Measurements from ENCODE around the gene SMIM11.
A peak's percentile ranks its signal among the peaks of the same experiment; 100 is the strongest.
"Not testable (repeated sequence)": the region's sequence is repeated elsewhere in the genome, so short reads cannot be mapped to it uniquely, and the experiment has no call there.

SMIM11 gene, protein sequence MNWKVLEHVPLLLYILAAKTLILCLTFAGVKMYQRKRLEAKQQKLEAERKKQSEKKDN

DNA sequence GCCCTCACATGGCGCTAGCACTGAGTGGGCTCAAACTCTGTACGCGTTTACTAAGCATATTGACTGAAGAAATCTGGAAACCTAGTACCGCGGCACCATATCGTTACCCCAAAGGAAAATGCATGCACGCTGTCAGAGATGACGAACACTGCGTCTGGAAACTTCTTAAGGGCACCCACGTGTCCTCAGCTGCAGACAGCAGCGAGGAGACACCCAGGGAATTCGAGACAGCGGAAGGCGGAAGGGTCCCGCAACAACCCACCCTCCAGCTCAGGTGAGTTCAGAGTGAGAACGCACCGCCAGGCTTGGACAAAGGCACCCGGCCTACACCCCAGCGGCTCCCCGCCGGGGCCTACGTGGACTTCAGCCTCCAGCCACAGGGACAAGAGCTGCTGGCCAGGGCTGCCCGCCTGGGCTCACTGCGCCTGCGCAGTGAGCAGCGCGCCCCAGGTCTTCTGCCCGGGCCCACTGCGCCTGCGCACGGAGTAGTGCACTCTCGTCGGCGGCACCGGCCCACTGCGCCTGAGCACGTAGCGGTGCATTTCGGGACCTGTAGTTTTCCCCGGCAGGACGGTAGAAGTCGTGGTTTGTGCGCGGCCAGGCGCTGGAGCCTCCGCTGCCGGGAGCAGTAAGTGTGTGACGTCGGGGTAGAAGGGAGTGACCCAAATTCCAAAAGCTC lies at the start of gene SMIM11:
Gene SMIM11, plus strand, starts transcription at position 568 of the 679 bp plus-strand sequence. CDS start 3,998 bp downstream, outside the sequence.
- DNase-seq: not testable (repeated sequence)

DNA sequence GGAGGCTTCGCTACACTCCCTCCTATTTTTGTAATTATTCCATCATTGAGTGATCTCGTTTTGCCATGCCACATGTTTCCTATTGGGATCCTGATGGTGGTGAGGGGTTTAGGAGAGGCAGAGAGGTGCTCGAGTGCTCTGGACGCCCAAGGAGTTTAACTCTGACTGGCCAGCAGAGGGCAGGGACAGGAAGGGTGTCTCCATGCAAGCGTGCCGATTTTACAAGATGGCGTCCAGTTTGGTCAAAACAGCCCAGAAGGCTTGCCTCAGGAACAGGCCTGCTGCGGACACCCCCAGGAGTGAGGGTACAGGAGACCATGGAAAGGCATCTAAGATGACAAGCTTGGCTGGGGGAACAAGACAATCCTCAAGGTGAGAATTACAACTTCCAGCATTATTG lies 45.3 kb upstream of the SMIM11 start:
- DNase-seq: no peak

DNA sequence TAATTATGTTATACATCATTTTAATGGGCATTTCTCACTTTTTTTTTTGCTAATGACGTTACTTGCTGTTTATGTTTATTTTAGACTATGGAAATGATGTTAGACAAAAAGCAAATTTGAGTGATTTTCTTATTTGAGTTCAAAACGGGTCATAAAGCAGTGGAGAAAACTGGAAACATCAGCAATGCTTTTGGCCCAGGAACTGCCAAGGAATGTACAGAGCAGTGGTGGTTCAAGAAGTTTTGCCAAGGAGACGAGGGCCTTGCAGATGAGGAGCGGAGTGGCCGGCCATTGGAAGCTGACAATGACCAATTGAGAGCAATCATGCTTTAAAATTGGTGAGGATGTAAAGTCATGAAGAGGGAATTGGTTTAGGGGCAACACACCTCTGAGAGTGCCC lies 43.6 kb upstream of the SMIM11 start:
- DNase-seq: no peak

DNA sequence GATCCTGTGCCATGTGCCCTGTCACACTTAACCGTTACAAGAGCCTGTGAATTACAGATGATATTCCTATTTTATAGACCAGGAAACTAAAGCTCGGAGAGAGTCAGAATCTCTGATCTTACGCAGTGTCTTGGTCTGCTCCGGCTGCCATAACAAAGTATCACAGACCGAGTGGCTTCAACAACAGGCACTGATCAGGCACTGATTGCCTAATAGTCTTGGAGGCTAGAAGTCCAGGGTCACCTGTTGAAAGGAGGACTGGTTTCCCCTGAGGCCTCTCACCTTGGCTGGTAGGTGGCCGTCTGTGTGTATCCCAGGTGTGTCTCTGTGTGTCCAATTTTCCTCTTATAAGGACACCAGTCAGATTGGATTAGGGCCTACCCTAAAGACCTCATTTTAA lies 43.0 kb upstream of the SMIM11 start:
- no peak for DNase-seq

DNA sequence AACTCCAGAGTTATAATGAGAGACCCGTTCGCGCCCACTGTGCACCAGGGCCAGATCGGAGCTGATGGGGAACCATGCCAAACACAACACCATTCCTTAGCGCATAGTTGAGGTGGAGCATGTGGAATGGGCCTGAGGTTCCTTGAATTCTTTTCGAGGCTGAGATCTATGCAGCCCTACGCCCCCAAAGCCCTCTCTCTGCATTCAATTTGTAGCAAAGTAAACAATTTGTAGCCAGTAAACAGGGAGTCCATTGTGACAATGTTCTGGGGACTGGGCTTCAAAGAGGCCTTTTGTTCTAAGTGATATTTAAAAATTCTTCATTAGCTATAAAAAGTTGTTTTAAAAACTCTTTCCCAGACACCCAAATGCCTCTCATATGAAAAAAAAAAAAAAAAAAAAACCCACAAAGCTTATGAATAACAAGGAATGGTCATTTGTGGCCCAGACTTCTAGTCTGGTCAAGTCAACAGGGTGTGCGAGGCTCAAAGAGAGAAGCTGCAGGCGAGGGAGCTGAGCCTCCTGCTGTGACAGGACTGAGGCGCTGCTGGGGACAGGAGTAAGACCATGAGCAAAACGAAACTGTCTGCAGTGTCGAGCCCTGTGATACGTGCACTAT lies 42.1 kb upstream of the SMIM11 start:
- DNase-seq: no peak

DNA sequence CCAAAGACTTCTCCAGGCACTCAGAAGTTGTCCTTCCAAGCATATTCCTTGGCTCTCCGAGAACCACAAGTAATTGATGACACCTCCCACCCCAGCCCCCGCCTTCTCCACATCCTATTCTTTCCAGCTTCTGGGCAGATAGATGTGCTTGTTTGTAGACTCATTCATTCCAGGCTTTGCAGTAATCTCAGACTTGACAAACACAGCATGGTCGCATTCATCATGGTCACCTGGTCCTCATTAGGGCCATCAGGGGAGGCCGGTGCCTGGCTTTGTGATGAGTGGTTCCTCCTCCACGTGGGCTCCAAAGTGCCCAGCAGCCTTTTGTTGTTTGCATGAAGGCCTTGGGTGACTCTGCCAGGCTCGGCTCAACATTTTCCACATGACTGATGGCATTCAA lies 40.0 kb upstream of the SMIM11 start:
- no peak for DNase-seq

DNA sequence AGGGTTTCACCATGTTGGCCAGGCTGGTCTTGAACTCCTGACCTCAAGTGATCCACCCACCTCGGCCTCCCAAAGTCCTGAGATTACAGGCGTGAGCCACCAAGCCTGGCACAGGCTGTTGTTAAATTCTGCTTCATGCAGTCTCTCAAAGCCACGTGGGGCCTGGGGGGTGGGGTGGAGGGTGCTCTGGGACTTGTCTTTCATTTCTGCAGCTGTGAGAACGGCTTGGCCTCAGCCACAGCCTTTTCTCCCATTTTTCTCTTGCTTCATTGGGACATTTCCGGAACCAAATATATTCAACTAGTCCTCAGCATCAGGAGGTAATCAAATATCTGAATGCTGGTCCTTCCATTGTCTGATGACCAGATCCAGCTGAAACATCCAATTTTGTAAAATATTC lies 39.1 kb upstream of the SMIM11 start:
- no peak for DNase-seq

DNA sequence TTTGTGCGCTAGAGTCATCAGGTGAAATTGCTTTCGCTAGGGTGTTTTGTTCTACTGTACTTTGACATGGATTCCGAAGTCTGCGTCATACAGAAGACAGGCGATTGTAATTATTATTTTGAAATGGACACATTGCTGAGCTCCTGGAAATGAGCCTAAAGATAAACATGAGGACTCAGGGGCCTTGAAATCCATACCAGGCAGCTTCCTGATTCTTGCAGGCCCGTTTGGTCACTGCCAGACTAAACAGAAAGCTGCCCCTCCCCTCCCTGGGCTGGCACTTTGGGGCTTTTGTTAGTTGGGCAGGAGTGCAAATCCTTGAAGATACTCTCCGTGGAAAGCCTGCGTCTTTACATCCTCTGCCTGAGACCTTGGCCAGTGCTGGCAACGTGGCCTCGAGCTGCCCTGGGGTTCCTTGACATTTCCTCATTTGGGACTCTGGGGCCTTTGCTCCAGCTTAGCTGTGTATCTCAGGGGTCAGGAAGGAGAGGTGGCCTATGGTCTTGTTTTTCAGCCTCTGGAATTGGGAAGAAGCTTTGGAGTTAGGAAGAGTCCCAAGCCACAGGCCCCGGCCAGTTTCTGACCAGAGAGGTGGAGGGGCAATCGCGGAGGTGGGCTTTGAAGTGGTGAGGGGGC lies 38.4 kb upstream of the SMIM11 start:
- peak; percentile 21 for DNase-seq

DNA sequence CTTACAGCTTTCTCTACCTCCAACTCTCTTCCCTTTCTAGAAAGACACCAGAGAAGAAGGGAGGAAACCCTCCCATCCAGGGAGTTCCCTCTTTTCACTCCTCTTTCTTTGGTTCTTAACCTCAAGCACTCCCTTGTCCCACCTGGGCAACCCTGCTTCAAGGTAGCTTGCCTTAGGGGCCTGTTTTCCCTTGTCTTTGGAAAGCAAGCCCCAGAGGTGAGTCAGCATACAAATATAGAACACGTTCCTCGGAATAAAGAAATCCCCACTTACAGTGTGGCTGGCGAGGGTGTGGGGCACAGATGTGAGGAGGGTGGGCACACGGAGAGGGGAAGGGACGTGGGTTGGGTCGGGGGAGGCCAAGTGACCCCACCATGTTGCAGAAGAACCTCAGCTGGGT lies 37.6 kb upstream of the SMIM11 start:
- DNase-seq: no peak

DNA sequence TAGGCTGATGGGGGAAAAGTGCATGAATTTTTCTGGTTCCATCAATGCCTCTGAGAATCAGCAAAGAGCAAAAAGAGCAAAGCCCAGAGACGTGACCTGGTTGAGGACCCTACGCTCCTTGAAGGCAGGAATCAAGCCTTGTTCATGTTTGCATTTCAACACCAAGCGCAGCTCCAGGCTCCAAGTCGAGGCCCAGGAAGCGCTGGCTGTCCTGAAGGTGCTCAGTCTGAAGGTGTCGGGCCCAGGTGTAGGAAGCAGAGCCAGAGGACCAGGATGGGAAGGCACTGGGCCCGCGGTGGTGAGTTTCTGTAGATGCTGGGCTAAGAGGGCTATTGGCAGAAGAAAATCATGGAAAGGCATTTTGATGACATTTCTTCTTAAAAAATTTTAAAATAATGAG lies 37.1 kb upstream of the SMIM11 start:
- DNase-seq: no peak

DNA sequence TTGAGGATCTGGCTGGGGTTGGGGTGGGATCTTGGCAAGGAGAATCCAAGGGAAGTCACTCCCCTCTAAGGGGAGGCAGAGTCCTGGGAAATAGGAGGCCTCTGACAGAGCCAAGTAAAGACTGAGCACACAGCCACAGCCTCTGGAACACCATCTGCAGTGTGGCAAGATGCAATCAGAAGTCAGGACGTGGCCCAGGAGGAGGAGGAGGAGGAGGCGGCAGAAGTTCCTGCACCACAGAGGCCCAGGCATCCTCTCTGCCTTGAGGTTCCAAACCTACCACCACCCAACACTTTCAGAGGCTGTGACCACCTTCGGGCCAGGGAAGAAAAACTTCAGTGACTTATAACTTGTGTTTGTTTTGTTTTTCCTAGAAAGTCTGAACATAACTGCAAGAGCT lies 35.2 kb upstream of the SMIM11 start:
- DNase-seq: no peak

DNA sequence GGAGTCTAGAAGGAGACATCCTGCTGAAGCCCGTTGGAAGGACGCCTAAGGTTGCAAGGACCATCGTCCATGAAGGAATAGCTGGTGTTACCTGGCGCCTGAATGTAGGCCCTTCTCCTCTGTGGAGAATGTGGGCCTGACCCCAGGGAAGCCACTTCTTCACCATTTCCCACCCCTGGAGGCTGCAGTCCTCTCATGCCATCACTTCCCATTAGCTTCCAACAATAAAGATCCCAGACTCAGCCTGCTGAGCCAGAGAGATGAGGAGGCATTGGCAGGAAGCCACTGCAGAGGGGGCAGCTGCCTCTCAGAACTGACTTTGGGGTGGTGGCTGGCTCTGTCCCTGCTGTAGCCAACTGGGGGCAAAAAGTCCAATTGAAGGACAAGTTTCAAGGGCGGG lies 32.8 kb upstream of the SMIM11 start:
- DNase-seq: no peak

DNA sequence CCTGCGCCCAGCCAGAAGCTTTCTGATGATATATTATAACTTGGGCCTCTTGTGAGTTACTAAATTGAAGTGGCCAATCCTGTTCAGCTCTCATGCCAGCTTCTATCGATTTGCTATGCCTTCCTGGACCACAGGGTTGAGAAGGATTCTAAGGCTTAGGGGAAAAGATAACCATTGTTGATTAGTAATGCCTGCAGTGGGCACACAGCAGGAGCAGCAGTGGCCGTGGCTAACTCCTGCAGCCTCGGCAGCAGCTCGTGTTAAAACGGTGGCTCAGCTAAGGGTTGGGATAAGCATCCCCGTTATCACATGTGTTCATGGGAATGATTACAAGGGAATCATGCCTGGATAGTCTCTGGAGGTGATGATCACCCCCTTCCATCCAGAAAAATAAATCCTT lies 32.0 kb upstream of the SMIM11 start:
- DNase-seq: no peak

DNA sequence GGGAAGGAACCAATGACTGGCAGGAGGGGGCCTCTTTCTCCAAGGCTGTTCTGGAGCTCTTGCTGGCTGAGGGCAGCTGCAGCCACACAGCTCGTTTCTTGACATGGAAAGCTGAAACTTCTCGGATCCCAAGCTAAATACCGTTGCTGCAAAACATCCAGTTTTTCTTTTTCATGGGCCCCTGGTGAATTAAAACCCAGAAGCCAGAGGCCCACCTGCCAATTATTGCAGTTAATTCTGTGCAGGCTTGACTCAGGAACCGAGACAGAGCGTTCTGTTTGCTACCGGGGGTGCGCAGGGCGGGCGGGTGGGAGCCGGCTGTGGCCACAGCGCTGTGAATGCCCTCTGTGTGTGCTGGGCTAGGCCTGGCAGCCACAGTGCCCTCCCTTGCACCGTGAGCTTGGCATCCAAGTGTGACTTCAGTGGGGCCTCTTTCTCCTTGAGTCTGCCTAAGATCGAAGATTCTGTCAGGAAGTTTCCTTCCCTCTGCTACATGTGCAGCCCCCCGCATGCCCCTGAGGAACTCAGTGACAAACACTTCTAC lies 31.4 kb upstream of the SMIM11 start:
- no peak for DNase-seq

DNA sequence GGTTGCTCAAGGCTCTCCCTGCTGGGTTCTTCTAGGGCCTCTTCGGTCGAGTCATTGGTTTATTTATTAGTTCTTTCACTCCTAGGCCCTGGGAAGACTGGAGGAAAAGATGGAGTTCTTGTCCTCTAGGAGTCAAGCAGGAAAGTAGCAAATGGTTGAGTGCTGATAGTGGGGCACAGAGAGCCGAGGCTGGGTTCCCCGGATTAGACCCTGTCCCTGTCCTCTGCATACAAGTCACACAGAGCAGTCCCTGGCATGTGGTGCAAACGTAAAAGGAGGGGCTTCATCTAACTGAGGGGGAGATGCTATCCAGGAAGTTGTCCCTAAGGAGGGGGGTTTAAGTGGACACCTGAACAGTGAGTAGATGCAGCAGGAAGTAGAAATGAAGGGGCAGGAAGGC lies 30.7 kb upstream of the SMIM11 start:
- DNase-seq: no peak

DNA sequence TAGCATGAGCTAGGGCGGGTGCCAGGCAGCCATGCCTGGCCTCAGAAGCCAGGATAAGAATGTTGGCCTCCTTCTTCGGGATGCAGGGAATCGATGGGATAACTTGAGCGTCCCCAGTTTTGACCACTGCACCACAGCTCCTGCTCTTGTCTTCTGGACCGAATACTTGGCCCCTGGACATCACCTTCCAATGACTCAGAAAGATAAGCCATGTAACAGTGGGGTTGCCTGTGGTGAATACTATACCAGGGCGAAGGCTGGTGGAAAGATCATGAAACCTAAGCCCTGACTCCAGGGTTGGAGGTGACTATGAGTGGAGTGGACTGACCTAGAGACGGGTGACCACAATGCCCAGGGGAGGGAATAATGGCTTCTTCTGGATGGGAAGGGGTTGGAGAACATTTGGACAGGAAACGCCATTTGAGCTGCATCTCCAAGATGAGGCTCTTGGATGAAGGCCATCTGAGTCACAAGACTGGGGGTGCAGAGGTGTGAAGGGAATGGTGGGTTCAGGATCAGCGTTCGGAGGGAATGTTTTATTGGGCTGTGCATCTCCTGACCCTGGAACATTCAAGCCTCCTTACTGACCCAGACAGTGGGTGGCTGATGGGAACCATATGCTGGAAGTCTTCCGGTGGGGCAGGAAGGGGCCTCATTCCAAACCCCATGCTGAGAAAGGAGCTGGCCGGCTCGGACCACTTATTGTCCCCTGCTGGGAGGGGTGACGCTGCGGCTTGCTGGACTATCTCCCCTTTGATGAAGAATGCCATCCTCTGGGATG lies 30.0 kb upstream of the SMIM11 start:
- DNase-seq: no peak

DNA sequence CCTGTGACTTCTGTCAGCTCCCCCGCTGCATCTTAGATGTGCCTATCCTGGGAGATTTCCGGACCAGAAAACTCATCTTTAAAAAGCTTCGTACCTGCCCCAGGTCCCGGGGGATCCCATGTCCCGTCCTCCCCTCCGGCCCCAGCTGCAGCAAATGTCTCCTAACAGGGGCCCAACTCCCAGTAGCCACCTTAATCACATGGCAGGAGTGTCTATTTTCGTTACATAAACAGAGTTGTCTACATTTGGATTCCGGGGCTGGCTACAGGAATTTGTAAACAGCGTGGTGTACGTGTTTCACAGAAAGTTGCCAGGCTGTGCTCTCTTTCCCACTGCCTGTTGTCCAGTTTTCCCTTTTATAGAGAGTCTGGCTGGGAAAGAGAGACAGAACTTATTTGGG lies 29.4 kb upstream of the SMIM11 start:
- DNase-seq: no peak

DNA sequence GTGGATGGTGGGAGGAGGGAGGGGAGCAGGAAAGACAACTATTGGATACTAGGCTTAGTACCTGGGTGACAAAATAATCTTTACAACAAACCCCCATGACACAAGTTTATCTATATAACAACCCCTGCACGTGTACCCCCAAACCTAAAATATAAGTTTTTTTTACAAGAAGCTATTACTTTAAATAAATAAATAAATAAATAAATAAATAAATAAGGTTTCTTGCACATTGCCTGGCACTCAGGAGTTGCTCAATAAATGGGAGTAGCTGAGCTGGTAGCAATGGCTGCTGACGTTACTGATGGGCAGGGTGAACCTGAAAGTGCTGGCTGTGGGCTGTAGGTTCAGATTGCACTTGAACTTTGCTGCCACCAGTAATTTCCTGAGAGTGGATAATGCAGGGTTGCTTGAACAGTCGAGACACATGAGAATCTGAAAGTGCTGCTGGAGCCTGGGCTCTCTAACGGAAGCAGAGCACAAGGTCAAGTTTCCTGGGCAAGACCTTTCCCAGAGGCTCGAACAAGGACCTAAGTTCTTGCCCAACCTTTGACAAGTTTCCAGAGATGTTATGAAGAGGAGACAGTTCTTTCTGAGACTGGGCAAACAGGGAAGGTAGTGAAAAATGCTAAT lies 26.3 kb upstream of the SMIM11 start:
- DNase-seq: no peak

DNA sequence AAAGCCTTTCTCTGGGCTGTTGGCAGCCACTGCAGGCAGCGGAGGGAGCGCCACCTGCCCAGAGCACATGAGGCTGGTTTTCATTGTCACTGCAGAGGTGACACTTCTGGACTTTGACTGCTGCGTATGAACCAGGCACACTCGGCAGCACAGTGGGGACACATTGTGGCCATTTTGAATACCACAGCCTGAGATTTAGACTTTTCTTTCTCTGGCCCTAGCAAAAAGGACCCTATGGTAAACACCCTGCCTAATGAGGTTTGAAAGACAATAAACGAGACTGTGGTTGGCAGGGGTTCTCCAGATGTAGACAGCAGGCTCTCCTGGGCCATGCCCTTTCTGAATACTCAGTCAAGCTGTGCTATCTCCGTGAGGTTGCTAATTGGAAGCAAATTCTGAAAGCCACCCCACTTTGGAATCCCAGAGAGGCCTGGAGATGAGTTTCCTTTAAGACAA lies 23.5 kb upstream of the SMIM11 start:
- DNase-seq: peak; percentile 57

DNA sequence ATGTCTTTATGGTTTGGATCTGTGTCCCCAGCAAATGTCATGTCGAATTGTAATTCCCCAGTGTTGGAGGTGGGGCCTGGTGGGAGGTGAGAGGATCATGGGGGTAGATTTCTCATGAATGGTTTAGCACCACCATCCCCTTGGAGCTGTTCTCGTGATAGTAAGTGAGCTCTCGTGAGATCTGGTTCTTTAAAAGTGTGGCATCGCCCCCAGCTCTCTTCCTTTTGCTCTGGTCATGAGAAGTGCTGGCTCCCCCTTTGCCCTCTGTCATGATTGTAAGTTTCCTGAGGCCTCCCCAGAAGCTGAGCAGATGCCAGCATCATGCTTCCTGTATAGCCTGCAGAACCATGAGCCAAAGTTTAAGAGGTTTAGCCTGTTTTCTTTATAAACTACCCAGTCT lies 22.8 kb upstream of the SMIM11 start:
- DNase-seq: no peak

DNA sequence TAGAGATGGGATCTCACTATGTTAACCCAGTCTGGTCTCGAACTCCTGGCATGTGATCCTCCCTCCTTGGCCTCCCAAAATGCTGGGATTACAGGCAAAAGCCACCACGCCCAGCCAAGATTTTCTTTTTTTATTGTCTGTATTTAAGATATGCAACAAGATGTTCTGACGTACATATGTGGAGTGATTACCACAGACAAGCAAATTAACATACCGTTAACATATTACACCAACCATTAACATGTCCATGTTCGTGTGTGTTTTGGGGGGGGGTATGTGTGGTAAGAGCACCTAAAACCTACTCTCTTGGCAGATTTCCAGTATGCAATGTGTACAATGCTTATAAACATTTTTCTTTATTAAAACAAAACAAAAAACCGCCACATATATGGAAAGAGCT lies 22.1 kb upstream of the SMIM11 start:
- no peak for DNase-seq

DNA sequence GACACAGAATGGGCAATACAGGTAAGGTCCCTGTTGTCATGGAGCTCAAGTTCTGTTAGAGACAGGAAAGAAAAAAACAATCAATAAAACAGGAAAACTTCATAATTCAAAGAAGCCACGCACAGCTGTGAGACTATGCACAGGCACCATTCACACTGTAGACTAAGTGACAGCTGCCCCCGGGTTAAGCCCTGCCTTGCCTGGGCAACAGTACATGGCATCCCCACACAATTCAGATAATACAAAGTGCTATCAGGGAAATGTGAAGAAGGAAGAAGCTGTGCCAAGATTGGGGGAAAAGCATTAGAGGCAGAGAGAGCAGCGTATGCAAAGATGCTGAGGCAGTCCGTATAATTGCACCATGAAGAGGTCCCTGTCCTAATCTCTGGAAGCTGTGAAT lies 20.5 kb upstream of the SMIM11 start:
- no peak for DNase-seq

DNA sequence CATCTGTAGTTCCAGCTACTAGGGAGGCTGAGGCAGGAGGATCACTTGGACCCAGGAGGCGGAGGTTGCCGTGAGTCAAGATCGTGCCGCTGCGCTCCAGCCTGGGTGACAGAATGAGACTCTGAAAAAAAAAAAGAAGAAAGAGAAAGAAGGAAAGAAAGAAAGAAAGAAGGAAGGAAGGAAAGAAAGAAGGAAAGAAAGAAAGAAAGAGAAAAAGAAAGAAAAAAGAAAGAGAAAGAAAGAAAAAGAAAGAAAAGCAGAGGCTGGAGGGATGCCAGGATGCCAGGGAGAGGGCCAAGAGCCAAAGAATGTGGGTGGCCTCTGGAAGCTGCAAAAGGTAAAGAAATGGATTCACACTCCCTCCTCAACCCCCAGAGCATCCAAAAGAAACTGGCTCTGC lies 19.7 kb upstream of the SMIM11 start:
- DNase-seq: no peak
